Liver (tissue), 3 donors: ENCODE measurements around the gene PRSS22.

Experiments
- RAD21 ChIP-seq, 2 donors: IDR thresholded peaks; 2 replicates each; pipeline ENCODE4 v1.6.1; 2016; ENCODE audit warnings: antibody characterized with exemption in 2 of 2, mild to moderate bottlenecking in 2 of 2
- TAF1 ChIP-seq: conservative IDR thresholded peaks from 2 replicates; pipeline ENCODE4 v1.6.1; 2016; ENCODE audit warnings: antibody characterized with exemption, mild to moderate bottlenecking
- TF ChIP-seq, protein P1 (sequence below): fragments of 150-350 bp; IDR thresholded peaks from 2 replicates; pipeline ENCODE4 v1.5.1; 2017; ENCODE audit warnings: improper control_type of control experiment, low read depth, low read length; ENCODE audit not compliant: missing input control
- donor health status: healthy.
- donor health status: healthy.

DNA sequence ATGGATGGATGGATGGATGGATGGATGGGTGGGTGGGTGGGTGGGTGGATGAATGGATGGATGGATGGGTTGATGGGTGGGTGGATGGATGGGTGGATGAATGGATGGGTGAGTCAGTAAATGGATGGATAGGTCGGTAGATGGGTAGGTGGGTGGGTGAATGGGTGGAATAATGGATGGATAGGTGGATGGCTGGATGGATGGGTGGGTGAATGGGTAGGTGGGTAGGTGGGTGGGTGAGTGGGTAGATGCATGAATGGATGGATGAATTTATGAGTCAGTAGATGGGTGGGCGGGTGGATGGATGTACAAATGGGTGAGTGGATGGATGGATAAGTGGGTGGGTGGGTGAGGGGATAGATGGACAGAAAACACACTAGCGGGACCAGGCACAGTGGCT lies 23.0 kb downstream of the PRSS22 start:
- TF ChIP-seq, protein P1, sequence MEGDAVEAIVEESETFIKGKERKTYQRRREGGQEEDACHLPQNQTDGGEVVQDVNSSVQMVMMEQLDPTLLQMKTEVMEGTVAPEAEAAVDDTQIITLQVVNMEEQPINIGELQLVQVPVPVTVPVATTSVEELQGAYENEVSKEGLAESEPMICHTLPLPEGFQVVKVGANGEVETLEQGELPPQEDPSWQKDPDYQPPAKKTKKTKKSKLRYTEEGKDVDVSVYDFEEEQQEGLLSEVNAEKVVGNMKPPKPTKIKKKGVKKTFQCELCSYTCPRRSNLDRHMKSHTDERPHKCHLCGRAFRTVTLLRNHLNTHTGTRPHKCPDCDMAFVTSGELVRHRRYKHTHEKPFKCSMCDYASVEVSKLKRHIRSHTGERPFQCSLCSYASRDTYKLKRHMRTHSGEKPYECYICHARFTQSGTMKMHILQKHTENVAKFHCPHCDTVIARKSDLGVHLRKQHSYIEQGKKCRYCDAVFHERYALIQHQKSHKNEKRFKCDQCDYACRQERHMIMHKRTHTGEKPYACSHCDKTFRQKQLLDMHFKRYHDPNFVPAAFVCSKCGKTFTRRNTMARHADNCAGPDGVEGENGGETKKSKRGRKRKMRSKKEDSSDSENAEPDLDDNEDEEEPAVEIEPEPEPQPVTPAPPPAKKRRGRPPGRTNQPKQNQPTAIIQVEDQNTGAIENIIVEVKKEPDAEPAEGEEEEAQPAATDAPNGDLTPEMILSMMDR = no peak
- TF ChIP-seq RAD21 (IDR thresholded peaks at IDR 0.05) = no peak
- TF ChIP-seq TAF1 = no peak
